Stimulated activated CD8-positive, alpha-beta memory T cell treated with anti-CD3 and anti-CD28 coated beads, Interleukin-15, amount 100 ng/mL, for 4 hours (primary cell): Measurements from ENCODE around the gene UQCRC2.
"Not testable (repeated sequence)": the region's sequence is repeated elsewhere in the genome, so short reads cannot be mapped to it uniquely, and the experiment has no call there.

ENCODE experiments used
- DNase-seq, 2 donors: peaks; one replicate each; pipeline ENCODE4 v3.0.0-alpha.2; 2020; ENCODE audit warnings: low read depth in 2 of 2

The UQCRC2 gene

DNA sequence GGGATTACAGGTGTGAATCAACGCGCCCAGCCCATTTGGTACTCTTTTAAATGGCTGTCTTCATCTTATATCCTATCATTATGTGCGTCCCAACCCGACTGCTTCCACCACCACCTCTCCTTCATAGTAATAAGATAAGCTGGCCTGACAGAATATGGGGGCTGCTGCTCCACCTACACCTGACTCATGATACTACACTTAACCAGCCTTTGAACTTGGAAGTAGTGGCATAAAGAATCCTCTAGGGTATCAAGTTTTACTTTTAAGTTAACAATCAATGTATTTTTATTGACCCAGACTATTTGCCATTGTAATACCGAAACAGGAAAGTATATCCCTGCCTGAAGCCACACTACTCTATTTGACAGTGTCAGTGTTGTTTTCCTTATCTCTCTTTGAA lies 28.9 kb downstream of the UQCRC2 start:
- no peak for DNase-seq

- DNase-seq: no peak
These were observed 30.9 kb downstream of the UQCRC2 start for GRCh38 chr16:21984062-21984461.

DNA sequence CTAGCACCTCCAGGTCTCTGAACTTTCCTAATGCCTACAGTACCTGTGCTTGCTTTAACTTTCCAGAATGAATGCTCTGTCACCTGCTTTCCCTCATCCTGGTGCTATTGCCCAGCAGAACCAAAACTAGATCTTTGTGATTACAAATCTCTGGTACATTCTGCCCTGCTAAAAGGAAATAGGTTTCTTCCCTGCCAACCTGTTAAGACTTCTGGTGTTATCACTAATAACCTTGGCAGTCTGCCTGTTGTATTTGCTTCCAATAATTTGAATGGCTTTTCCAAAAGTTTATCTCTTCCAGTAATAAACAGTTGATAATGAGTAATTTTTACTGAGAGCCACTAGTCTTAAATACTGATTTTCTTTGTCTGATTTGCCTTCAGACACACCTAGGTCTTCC lies 32.4 kb downstream of the UQCRC2 start:
- no peak for DNase-seq

- DNase-seq: no peak
These were observed 33.6 kb downstream of the UQCRC2 start for GRCh38 chr16:21986692-21987246.

- DNase-seq: no peak
These were observed 34.3 kb downstream of the UQCRC2 start for GRCh38 chr16:21987498-21987897.

- no peak for DNase-seq
These were observed 36.0 kb downstream of the UQCRC2 start for GRCh38 chr16:21989133-21989532.

- no peak for DNase-seq
These were observed 36.6 kb downstream of the UQCRC2 start for GRCh38 chr16:21989751-21990150.

- DNase-seq: no peak
These were observed 37.3 kb downstream of the UQCRC2 start for GRCh38 chr16:21990381-21990944.

DNA sequence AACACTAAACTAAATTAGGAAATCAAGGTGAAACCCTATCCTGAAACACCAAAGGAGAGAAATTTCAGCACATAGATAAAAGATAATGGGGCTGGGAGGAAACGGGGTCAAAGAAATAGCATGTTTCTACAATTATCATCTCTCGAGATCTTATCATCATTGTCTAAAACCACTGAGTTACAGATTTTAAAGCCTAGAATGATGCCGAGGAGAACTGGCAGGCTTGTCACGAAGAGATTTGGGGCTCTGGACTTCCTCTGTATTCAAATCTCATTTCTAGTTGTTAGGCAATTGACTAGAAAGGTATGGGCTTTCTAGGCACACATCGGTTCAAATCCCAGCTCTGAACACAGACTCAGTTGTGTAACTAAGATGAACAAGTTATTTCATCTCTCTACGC lies 38.5 kb downstream of the UQCRC2 start:
- no peak for DNase-seq

GRCh38 chr16:21994856-21995465 lies 41.8 kb downstream of the UQCRC2 start:
- DNase-seq: no peak

DNA sequence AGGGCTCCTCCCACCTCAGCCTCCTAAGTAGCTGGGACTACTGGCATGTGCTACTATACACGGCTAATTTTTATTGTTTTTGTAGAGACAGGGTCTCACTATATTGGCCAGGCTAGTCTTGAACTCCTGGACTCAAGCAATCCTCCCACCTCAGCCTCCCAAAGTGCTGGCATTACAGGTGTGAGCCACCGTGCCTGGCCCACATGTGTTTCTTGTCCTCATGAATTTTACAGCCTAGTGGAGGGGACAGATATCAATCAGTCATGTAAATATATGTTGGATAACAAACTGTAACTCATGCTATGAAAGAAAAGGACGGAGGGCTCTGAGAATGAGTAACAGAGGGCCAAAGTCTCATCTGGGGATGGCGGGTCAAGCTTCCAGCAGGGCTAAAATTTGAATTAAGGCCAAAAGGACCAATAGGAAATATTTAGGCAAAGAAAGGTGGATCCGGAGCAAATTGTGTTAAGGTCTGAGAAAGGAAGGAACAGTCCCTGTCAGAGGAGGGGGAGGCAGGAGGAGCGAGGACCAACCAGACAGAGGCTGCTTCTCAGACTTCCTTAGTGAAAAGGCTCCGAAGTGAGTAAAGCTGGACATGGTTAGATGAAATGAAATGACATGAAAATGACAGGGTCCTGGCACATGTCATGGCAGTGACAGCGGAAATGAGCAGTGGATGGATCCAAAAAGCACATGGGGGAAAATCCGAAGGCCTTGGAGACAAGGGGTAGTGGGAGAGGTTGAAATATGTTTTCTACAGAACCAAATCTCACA lies 43.9 kb downstream of the UQCRC2 start:
- DNase-seq: no peak

DNA sequence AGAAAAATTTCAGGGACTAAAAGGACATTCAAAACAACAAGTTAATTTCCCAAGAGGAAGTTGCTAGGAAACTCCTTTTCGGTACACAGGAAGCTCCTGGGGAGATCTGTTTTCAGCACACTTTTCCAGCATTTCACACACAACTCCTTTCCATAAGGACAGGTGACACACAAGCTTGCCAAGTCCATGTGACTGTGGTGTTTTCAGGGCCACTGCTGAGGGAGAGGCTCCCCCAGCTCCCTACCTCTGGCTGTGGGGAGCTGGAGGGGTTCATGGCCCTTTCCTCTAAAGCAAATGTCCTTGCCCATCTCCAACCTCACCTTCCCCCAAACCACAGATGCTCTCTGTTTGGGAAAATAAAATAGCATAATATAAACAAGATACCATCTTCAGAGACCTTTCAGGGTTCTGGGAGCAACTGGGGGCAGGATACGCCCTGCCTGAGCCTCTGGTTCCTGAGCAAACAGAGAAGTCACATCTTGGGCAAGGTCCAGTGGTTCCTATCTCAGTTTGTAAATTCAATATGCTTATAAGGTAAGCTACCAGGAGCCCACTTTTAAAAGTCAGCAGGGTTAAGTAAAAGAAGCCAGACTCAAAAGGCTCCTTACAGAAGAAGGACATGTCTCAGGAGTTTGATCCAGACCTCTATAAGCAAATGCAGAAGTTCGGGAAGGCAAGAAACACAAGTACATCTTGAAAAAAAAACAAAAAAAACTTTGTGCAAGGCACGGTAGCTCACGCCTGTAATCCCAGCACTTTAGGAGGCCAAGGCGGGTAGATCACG lies 44.7 kb downstream of the UQCRC2 start:
- no peak for DNase-seq

GRCh38 chr16:22001591-22001990 lies 48.4 kb downstream of the UQCRC2 start:
- no peak for DNase-seq

DNA sequence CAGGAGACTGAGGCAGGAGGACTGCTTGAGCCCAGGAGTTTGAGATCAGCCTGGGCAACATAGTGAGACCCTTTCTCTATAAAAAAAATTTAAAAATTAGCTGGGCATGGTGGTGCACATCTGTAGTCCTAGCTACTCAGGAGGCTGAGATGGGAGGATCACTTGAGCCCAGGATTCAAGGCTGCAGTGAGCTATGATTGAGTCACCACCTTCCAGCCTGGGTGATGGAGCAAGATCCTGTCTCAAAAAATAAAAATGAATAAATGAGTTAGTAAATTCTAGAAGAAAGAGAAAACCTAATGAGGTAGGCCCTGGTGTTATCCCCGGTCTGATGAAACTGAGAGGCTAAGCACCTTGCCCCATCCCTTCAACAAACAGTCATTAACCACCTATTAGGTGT lies 48.9 kb downstream of the UQCRC2 start:
- DNase-seq: not testable (repeated sequence)

DNA sequence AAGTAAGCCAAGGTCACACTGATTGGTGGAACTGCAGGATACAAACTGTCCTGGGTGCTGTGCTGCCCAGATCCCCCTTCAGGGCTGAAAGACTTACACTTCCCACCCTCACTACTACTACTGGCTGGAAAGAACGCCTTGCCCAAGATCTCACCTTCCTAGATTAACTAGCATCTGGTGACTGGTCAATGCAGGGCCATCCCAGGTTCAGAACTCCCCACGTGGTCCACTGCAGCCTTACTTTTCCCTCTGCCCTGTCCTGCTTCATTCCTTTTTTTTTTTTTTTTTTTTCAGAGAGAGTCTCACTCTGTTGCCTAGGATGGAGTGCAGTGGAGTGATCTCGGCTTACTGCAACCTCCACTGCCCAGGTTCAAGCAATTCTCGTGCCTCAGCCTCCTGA lies 50.0 kb downstream of the UQCRC2 start:
- no peak for DNase-seq

GRCh38 chr16:22004341-22004740 lies 51.2 kb downstream of the UQCRC2 start:
- no peak for DNase-seq

DNA sequence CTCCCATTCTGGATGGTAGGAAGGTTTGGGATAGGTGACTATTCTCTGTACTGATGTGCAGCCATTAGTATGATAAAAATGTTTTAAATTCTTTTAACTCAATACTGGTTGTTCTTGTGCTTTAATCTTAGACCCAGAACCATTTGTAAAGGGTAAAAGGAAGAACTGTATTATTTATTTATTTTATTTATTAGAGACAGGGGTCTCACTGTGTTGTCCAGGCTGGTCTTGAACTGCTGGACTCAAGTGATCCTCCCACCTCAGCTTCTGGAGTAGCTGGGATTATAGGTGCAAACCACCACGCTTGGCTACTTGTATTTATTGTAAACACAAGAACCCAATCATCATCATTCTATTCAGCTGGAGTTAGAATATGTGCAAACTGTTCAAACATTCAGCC lies 52.6 kb downstream of the UQCRC2 start:
- no peak for DNase-seq

DNA sequence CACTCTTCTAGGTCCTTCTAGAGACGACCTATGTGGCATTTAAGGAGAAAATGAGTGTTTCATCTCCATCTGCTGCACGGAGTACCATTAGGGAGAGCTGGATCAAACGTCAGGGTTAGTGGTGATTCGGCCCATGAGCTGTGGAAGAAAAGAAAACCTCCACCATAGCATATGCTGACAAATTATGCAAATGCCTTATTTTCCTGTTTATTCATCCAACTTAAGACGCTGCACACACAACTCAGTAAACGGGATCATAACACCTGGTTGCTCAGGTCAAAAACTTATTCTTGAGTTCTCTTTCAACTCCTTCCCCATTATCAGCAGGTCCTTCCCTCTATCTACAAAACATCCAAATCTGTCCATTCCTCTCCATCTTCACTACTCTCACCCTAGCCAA lies 53.5 kb downstream of the UQCRC2 start:
- no peak for DNase-seq

- no peak for DNase-seq
These were observed 54.0 kb downstream of the UQCRC2 start for GRCh38 chr16:22007159-22007508.

DNA sequence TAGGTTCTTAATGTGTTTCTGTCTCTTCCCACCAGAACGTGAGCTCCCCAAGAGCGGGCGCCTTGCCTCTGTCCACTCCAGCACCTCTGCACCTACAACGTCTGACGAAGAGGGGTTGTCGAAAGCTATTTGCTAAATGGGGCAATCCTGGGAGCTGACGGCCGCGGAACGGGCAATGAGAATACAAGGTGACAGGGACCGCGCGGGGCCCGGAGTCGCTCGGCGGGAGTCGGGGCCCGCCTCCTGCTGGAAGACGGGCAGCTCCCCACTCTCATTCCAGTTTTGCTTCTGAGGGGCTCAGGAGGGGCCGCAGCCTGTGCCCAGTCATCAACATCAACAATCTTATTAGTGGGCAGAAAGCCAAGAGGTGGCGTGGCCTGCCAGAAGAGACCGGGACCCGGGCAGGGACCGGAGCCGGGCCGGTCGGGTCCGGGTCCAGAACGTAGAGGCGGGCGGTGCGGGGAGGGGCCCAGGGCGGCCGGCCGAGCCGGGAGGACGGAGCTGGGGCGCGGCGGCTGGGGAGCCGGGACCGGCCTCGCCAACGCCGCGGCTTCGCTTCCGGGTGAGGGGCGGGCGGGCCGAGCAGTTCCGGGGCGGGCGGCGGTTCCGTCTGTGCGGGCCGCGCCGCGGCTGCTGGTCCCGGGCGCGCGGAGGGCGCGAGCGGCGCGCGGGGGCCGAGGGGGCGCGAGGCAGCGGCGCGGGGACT lies 54.5 kb downstream of the UQCRC2 start, which contains the start of gene MOSMO:
Gene MOSMO, plus strand, starts transcription at position 603 of the 706 bp plus-strand sequence. CDS start 191 bp downstream, outside the sequence.
- peak; percentile 11 to 39 for DNase-seq
